Inflammatory macrophage treated with lipopolysaccharide for 1 hour (primary cell): ENCODE measurements around the gene TAOK3.
A peak's percentile ranks its signal among the peaks of the same experiment; 100 is the strongest.

Experiments used
- DNase-seq, 2 donors: peaks; one replicate each; pipeline ENCODE4 v3.0.0-alpha.2; 2020 to 2022

Gene TAOK3

DNA sequence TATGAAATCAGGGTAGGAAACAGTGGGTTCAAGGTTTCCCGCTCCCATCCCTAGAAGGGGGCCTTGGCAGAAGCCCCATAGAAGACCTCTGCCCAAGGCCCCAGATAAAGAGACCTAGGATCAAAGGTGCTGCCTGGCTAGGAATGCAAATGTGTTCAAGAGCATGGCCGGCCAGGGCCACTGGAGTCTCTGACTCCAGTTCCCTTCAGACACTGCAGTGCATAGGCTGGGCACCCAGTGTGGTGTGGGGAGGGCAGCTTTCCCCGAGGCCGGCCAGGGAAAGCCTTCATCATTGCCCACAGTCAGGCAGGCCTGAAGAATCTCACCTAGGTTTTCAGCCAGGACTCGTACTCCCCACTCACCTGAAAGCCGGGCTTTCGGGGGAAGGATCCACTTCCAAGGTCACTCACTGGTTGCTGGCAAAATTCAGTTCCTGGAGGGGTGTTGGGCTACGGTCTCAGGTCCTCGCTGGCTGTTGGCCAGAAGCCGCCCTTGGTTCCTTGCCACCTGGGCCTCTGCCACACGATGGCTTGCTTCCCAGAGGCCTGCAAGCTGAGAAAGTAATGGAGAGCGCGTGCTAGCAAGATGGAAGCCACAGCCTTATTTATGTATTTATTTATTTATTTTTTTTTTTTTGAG, 246.5 kb downstream of the TAOK3 start:
- no peak for DNase-seq

DNA sequence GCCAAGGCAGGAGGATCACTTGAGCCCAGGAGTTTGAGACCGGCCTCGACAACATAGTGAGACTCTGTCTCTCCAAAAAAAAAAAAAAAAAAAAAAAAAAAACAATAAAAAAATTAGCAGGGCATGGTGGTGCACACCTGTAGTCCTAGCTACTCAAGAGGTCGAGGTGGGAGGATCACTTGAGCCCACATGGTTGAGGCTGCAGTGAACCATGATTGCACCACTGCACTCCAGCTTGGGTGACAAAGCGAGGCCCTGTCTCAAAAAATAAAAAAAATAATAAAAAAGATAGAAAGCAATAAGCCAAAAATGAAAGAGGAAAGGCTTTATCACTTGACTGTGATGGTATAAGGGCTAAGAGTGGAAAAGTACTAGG, 247.0 kb downstream of the TAOK3 start:
- no peak for DNase-seq

DNA sequence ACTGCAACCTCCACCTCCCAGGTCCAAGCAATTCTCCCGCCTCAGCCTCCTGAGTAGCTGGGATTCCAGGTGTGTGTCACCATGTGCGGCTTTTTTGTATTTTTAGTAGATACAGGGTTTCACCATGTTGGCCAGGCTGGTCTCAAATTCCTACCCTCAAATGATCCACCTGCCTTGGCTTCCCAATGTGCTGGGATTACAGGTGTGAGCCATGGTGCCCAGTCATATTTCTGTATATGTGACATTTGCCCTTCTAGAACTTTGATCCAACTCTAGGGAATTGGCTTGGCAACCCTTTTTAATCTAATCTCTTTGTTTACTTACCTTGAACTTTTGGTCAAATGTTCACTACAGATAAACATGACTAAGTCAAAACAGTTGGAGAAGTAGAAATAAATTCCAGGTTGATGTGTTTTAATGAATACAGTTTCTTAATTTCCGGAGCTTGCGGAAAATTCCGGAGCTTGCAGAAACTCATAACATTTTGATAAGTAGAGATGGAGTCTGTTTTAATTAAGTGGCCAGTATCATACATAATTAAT, 248.3 kb downstream of the TAOK3 start:
- no peak for DNase-seq

DNA sequence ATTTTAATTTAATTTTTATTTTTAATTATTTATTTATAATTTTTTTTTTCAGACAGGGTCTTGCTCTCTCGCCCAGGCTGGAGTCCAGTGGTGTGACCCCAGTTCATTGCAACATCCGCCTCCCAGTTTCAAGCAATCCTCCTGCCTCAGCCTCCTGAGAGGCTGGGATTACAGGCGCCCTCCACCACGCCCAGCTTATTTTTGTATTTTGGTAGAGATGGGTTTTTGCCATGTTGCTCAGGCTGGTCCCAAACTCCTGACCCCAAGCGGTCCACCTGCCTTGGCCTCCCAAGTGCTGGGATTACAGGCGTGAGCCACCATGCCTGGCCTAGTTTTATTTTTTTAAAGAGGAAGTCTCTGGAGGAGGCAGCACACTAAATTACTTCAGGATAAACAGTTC, 250.4 kb downstream of the TAOK3 start:
- DNase-seq: no peak

DNA sequence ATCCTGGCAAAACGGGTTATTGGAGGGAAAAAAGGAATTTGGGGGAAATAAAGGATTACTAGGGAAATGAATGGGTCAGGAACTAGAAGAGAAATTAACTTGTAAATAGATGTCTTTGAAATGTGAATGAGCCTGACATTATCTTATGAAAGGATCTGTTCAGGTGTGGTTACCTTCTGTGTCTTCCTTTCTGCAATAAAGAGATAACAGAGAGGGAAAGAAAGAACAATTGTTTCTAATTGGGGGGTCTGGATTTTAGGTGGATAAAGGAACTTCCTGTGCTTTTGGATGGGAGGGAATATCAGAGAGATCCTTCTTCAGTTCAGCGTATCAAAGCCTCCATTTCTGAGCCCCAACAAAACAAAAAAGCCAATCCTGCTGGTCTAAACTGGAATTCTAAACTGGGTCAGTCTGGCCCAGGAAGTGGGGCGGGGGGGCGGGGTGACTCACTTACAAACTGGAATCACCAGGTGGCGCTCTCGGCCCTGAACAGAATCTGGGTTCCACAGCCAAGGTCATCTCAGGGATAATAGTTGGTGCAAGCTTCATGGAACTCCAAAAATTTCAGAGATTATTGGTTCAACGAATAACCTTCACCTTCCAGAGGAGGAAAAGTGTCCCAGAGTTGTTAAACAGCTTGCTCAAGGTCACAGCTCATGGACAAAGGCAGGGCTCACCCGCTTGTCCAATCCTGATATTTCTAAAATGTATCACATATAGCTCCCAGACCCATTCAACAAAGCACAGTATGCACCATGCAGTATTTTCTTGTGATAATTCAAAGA, 251.9 kb downstream of the TAOK3 start:
- peak; percentile 48 to 78 for DNase-seq

DNA sequence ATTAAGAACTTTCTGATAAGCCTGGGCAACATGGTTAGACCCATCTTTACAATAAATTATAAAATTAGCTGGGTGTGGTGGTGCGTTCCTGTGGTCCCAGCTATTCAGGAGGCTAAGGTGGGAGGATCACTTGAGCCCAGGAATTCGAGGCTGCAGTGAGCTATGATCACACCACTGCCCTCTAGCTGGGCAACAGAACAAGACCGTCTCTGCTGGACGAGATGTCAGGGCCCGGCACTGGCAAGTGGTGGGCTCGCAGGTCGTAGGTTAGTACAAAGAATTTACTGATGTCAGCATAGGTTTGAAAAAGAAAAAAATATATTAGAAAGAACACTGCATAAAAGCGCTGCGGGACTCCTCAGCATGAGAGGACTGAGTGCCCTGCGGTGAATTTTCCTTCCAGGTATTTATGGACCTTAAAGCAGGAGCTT, 253.2 kb downstream of the TAOK3 start:
- DNase-seq: no peak

DNA sequence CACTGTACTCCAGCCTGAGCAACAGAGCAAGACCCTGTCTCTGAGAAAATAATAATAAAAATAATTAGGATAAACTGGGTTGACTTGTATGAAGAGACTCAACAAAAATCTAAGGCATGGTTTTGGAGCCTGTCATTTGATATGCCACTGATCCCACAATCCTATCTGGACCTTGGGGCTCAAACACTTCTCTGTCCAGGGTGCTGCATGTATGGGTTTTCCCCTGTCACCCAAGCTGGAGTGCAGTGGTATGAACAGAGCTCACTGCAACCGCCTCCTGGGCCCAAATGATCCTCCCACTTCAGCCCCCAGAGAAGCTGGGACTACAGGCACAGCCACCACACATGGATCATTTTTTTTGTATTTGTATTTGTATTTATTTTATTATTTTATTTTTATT, 263.6 kb downstream of the TAOK3 start:
- no peak for DNase-seq

DNA sequence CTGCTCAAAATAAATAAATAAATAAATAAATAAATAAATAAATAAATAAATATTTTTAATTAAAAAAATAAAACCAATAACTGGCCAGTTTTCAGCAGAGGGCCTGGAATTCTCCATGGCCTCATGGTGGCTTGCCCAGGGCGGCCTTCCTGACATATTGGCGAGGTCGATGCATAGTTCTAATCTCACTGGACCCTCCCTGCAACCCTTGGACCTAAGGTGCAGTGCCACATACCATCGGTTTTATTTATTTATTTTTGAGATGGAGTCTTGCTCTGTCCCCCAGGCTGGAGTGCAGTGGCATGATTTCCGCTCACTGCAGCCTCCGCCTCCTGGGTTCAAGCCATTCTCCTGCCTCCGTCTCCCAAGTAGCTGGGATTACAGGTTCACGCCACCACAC, 265.0 kb downstream of the TAOK3 start:
- DNase-seq: no peak

DNA sequence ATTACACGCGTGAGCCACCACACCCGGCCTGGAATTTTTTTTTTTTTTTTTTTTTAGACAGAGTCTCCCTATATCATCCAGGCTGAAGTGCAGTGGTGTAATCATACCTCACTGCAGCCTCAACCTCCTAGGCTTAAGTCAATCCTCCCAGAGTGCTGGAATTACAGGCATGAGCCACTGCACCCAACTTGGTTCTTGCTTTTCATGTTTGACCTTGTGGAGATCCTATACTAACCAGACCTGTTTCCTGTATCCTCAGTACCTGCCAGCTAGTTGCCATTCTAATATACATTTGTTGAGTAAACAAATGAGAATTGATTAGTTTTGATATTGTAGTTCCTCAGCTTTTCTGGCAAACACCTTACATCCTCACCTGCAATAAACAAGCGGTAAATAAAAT, 265.7 kb downstream of the TAOK3 start:
- no peak for DNase-seq

DNA sequence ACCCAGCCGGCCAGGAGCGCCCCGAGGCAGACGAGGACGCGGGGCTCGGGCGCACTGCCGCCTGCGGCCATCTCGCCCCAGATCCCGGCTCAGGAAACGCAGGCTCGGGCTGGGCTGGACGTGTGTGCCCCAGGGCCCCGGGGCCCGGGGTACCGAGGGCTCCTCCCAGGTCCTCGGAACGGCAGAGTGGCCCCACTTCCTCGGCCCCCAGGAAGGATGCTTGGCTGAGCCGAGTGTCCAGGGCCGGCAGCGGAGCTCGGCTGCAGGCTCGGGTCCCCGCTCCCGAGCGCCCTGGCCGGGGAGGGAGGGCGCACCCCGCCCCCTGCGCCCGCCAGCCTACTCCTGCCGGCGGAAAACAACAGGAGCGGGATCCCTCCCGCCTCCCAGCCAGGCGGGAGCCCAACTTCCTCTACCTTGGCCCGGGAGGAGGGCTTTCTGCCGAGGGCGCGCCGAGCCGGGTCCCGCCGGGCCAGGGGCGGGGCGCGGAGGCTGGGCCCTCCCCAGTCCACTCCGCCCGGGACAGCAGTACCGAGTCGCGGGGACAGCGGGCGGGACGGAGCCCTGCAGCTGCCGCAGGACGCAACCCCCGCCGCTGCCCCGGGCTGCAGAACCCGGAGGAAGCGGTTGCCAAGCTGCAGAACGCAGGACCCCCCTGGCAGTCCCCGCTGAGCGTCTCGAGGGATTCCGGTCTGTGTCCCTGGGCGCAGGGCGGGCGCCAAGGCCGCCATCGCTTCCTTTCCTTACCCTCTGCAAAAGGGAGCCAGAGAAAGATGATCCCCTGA, 268.9 kb downstream of the TAOK3 start, which contains the start of gene VSIG10:
TSS of gene VSIG10 (minus strand) at position 411 of the 782 bp plus-strand sequence. CDS start at position 71, 340 bp downstream.
- peak; percentile 46 to 64 for DNase-seq

DNA sequence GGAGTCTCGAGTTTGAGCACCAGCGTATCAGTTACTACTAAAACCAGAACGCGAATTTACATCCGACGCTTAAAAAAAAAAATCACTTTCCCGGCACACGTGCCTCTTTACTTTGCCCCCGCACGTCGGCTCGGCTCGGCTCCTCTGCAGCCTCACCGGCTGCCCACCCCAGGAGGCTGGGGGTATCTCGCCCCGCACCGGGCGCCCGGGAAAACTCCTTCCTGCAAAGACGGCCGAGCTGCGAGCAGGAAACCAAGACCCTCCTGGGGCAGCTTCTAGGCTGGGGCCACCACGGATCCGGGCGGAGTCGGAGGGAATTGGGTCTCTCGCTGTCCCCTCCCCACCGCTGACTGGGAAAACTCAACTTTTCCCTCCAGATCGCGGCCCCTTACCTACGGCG, 269.5 kb downstream of the TAOK3 start:
- no peak for DNase-seq

DNA sequence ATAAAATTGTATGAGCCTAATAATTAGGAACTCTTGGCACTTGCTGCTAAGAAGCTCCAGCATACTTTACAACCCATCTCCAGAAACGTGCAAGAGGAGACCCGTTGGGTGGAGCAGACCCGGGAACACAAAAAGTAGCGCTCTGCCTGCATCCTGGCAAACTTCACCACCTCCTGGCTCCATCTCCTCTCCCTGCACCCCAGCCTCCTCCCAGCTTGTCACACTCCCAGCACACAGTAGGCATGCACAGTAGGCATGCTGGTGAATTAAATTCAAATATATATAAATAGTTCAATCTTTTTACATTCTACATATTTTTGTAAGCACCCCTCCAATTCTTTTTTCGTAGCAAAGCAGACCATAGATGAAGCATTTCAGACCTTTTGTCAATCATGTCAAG, 270.1 kb downstream of the TAOK3 start:
- no peak for DNase-seq

DNA sequence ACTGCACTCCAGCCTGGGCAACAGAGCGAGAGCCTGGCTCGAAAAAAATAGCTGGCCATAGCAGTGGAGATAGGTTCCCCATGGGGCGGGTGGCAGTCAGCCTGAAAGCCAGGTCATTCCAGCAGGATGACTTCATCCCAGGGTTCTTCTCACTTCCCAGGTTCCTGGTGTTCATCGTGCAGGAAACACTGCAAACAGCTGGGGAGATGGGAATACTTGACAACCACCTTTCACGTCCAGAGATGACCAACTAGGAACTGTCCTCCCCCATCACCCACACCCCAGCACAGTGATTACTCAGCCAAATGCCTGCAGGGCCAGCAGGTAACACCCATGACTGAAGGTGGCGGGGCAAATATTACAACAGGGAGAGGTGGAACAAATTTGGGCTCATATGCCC, 270.6 kb downstream of the TAOK3 start:
- no peak for DNase-seq

DNA sequence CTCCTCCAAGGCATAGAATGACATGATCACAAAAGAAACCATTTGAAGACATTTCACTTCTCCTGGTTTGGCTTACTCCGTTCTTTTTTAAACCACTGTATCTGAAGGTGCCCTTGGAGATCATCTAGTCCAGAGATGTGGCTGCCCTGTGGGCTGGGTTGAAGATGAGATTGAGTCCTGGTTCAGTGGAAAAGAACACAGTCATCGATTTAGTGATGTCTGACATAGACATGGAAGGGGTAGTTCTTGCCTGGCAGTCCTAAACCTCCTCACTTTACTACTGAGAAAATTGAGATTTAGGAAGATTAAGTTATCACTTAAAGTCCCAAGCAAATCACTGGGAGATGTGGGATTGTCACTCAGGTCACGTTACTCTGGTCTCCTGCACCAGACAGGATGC, 271.7 kb downstream of the TAOK3 start:
- DNase-seq: no peak
